Measurements from ENCODE around the gene TMEM125.

The TMEM125 gene

GRCh38 chr1:43293896-43294760, 24.3 kb downstream of the TMEM125 start:
- DNase-seq (ENCODE audit: low read depth): no peak

DNA sequence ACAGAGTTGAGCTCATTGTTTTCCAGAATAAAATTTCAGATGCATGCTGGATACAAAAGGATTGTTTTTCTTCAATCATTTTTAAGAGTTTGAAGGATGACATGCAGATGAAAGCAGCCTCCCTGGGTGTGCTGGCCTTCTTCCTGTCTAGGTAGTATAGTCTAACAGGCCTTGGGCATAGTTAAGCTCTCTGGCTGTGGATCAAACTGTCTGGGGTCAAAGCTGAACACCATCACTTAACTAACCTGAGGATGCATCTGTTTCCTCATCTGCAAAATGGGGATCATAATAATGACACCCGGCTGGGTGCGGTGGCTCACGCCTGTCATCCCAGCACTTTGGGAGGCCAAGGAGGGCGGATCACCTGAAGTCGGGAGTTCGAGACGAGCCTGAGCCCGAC, 25.0 kb downstream of the TMEM125 start:
- no peak for DNase-seq (ENCODE audit: low read depth)

GRCh38 chr1:43296207-43296606, 26.4 kb downstream of the TMEM125 start:
- no peak for DNase-seq (ENCODE audit: low read depth)

GRCh38 chr1:43298055-43298454, 28.3 kb downstream of the TMEM125 start:
- DNase-seq (ENCODE audit: low read depth): no peak

DNA sequence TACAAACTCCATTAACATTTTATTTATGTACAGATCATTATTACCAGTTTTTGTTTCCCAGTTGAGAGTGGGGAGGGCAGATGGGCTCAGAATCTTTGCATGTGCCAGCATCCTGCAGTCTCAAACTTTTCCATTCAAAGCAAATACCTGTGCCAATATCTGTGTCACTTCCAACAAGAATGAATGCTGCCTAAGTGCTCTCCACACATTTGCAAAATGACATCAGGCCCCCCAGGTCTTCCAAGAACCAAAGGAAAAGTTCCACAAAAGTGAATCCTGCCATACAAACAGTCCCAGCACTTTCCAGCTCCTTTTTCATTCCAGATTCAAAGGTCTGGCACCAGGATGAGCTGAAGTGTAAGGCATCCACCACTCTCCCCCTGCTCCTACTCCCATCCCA, 29.3 kb downstream of the TMEM125 start:
- no peak for DNase-seq (ENCODE audit: low read depth)

- DNase-seq (ENCODE audit: low read depth): no peak
Observed at GRCh38 chr1:43300378-43301094, 30.8 kb downstream of the TMEM125 start, which contains the start of gene TIE1. Gene TIE1 (plus strand): TSS chr1:43300982. CDS start chr1:43301072, 90 bp downstream.

DNA sequence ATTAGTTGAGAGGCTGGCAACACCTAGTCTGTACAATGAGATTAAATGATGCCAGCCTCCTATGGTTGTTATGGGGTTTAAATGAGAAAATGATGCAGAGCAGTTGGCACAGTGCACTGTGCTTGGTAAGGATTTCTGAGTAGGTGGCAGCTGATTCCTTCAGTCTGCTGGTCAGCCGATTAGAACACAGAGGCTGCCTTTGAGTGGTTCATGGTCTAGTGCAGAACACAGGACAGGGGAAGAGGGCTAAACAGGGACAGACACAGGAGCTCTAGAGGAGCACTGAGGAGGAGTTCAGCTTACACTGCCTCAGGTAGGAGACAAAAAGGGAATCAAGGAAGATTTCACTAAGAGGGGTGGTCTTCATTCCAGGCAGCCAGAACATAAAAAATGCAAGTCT, 32.4 kb downstream of the TMEM125 start:
- no peak for DNase-seq (ENCODE audit: low read depth)

DNA sequence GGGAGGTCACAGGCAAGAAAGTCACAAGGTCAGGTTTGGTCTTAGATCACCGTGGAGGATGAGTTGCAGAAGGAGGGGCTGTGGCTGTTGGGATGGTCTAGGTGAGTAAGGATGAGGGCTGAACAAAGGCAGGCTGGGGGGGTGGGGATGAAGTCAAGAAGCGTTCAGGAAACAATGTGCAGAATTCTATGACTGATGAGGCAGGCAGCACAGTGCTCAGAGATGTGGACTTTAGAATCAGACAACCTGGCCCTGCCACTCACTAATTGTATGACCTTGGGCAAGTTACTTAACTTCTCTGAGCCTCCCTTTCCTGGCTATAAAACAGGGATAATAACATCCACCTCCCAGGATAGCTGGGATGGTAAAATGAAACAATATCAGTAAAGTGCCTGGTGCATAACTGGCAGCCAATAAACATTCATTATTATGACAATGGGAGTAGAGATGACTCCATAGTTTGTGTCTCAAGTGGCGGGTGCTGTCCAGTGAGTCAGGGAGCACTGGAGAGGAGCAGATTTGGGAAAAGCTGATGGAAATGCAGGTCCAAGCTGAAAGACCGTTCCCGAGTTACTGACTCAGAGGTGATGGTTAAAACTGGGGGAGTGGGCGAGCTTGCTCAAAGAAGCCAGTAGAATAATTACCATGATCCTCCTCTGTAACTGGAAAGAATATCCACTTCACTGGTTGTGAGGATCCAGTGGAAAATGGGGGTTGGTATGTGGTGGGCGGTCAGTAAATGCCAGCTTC, 33.1 kb downstream of the TMEM125 start:
- DNase-seq (ENCODE audit: low read depth): no peak

DNA sequence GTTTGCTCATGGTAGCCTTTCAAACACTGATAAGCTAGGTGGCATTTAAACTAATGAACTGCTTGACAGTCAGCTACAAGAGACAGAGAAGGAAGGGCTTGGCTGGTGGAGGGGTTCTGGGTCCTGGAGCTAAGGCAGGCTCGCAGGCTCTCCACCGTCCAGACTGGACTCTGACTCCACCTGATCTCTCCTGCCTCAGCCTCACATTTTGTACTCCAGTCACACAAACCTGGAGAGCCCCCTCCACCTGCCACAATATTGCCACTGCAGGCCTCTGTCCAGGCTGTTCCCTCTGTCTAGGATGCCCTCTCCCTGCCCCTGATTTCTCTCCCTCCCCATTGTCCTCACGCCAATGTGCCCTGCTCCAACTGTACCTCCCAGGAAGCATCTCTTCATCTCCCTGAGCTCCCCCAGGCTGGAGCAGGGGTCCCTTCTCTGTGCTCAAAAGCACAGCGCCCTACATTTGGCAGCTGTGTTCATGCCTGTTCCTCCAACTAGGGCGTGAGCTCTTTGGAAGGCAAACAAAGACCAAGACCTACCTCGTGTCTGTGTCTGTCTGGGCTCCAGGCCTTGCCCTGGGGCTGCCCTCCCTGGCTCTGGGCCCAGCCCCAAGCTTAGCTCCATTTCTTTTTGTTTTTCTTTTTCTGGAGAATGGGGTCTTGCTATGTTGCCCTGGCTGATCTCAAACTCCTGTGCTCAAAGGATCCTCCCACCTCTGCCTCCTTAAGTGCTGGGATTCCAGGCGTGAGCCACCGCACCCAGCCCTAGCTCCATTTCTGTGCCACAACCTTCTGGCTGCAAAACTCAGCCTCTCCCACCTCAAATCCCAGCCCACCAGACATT, 33.9 kb downstream of the TMEM125 start:
- DNase-seq (ENCODE audit: low read depth): no peak

DNA sequence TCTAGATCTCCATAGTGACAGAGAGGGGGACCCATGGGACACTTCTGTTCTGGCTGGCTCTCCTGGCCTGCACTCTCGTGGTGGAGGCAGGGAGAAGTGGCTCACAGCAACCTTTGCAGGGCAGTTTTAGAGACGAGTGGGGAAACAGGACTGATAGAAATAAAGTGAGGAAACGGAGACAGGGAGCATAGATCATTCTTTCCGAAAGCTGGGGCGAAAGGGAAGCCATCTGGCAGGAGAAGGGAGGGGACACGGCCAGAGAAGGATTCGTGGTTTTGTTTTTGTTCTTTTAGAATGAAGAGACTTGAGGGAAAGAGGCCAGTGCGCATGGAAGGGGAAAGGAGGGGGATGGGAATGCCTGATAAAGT, 34.5 kb downstream of the TMEM125 start:
- DNase-seq (ENCODE audit: low read depth): no peak

- DNase-seq (ENCODE audit: low read depth): no peak
Observed at GRCh38 chr1:43304771-43305300, 35.1 kb downstream of the TMEM125 start.

- no peak for DNase-seq (ENCODE audit: low read depth)
Observed at GRCh38 chr1:43305461-43305860, 35.7 kb downstream of the TMEM125 start.

- no peak for DNase-seq (ENCODE audit: low read depth)
Observed at GRCh38 chr1:43305926-43306687, 36.3 kb downstream of the TMEM125 start.

DNA sequence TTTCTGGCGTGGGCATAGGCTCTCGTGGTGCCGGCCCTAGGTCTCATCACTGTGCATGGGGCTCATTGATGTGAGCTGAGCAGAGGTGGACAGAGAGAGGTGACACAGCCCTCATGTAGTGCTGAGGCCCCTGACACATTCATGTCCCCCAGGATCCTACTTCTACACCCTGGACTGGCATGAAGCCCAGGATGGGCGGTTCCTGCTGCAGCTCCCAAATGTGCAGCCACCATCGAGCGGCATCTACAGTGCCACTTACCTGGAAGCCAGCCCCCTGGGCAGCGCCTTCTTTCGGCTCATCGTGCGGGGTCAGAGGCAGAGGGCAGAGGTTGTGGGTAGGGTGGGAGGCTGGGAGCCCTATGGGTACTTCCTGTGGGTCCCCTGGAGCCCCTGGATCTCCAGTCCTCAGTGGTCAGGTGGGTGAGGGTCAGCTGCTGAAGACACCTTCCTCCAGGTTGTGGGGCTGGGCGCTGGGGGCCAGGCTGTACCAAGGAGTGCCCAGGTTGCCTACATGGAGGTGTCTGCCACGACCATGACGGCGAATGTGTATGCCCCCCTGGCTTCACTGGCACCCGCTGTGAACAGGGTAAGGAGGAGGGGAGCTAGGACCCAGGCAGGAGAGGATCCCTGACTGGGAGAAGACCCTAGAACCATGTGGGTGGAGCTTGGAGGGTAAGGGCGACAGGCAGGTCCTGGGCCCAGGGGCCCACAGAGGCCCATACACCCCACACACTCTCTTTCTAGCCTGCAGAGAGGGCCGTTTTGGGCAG, 37.1 kb downstream of the TMEM125 start:
- DNase-seq (ENCODE audit: low read depth): no peak

DNA sequence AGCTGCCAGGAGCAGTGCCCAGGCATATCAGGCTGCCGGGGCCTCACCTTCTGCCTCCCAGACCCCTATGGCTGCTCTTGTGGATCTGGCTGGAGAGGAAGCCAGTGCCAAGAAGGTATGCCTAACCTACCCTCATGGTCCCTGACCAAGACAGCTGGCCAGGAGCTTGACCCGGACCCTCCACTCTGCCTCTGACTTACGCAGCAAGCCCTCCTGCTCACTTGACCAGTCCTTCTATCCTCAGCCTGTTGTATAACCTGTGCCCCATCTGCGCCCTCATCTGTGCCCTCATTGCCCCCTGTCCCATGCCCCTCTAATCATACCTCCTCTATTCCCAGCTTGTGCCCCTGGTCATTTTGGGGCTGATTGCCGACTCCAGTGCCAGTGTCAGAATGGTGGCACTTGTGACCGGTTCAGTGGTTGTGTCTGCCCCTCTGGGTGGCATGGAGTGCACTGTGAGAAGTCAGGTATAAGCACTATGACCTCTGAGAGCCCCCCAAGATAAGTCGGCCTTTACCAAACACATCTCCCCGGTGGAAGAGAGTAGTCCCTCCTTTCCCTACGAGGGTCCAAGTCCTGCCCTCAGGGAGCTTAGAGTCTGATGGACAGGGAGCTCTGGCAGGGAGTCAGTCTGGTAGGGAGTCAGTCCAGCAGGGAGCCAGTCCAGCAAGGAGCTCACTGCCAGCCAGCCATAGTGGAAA, 37.8 kb downstream of the TMEM125 start:
- DNase-seq (ENCODE audit: low read depth): no peak

DNA sequence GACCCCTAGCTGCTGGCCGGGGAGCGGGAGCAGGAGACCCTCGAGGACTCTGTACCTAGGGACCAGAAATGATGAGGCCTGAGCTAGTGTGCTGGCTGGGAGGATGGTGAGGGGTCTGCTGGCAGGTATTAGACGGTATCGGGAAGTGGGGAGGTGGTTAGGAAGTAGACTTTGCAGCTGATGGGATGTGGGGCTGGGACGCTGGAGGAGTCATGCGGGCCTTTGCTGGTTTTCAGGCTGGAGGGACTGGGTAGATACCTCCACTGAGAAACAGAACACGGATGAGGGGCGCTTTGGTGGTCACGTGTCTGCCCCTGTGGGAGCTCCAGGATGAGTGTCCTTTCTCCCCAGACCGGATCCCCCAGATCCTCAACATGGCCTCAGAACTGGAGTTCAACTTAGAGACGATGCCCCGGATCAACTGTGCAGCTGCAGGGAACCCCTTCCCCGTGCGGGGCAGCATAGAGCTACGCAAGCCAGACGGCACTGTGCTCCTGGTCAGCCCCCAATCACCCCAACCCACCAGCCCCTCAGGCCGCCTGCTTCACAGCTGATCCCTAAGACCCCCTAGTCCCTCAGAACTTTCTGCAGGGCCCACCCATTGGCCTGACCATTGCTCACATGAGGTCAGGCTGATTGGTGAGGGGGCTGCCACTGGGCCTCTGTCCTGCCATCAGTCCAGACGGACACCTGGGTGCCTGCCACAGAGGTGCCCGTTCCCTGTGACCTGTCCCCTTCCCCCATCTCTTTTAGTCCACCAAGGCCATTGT, 39.0 kb downstream of the TMEM125 start:
- no peak for DNase-seq (ENCODE audit: low read depth)

DNA sequence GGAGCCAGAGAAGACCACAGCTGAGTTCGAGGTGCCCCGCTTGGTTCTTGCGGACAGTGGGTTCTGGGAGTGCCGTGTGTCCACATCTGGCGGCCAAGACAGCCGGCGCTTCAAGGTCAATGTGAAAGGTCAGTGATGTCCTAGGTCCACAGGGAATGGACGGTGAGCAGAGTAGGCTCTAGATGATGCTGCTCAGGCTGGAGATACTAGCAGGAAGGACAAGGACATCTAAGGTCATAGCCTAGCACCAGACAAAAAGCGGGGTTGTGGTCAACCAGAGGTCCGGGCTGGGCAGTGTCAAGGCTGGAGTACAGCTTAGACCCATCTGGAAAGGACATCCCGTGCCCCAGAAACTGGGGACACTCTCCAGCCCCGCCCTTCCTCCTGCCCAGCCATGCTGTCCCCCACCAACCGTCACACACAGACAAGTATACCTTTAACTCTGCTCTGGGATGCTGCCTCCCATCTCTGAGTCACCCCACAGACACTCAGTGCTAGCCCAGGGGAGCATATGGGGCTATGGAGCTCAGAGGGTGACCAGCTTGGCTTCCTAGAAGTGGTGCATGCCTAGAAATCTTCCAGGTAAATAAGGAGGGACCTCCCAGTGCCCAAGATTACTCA, 39.7 kb downstream of the TMEM125 start:
- no peak for DNase-seq (ENCODE audit: low read depth)

- DNase-seq (ENCODE audit: low read depth): no peak
Observed at GRCh38 chr1:43311521-43311920, 41.7 kb downstream of the TMEM125 start.

Data from stimulated activated CD8-positive, alpha-beta memory T cell treated with anti-CD3 and anti-CD28 coated beads, Interleukin-15, amount 100 ng/mL, for 1 hour (primary cell).